SU-DHL-6 (cell line): ENCODE results near the gene THY1.
A peak's percentile ranks its signal among the peaks of the same experiment; 100 is the strongest.

Experiments used
- H2AFZ ChIP-seq: fragments of 200-600 bp; sonication (generic); 2 replicates; pipeline ENCODE4 v1.6.1; 2014; ENCODE audit warnings: low read depth, mild to moderate bottlenecking, moderate library complexity, mixed read lengths, antibody characterized with exemption, low read length; ENCODE audit not compliant: severe bottlenecking
- H3F3A ChIP-seq: fragments of 200-600 bp; shearing (Covaris generic); 2 replicates; pipeline ENCODE4 v1.6.0; 2016; ENCODE audit warnings: antibody characterized with exemption, mild to moderate bottlenecking; ENCODE audit not compliant: insufficient read depth
- H3K27ac ChIP-seq: fragments of 200-600 bp; sonication (generic); 2 replicates; pipeline ENCODE4 v1.5.1; 2016; ENCODE audit warnings: low read depth, mild to moderate bottlenecking, low read length, moderate library complexity, mixed read lengths
- H3K27me3 ChIP-seq: fragments of 200-600 bp; sonication (generic), shearing (Covaris generic); 2 replicates; pipeline ENCODE4 v1.6.0; 2014; ENCODE audit warnings: mild to moderate bottlenecking, low read length
- H3K36me3 ChIP-seq: fragments of 200-600 bp; sonication (generic); 2 replicates; pipeline ENCODE4 v1.6.1; 2014; ENCODE audit warnings: mild to moderate bottlenecking, low read length, mixed read lengths
- H3K4me2 ChIP-seq: fragments of 300-600, 200-600 bp; shearing (Covaris generic), sonication (generic); 2 replicates; pipeline ENCODE4 v1.6.0; 2014; ENCODE audit warnings: low read length, low read depth, mild to moderate bottlenecking; ENCODE audit not compliant: poor library complexity, severe bottlenecking
- H3K4me3 ChIP-seq: fragments of 200-600 bp; sonication (generic); 2 replicates; pipeline ENCODE4 v1.5.1; 2014; ENCODE audit warnings: antibody characterized with exemption, low read length, mild to moderate bottlenecking, mixed read lengths; ENCODE audit not compliant: insufficient read depth, poor library complexity, severe bottlenecking
- H3K79me2 ChIP-seq: fragments of 200-600 bp; sonication (generic); 2 replicates; pipeline ENCODE4 v1.6.1; 2014; ENCODE audit warnings: mild to moderate bottlenecking, low read length, moderate library complexity; ENCODE audit not compliant: insufficient read depth
- H3K9ac ChIP-seq: fragments of 200-600 bp; sonication (generic); 2 replicates; pipeline ENCODE4 v1.7.0; 2014; ENCODE audit warnings: mild to moderate bottlenecking, low read length
- H3K9me2 ChIP-seq: fragments of 200-600 bp; sonication (generic); replicated peaks from 2 replicates; pipeline ENCODE4 v1.6.1; 2014; ENCODE audit warnings: low read length; ENCODE audit not compliant: insufficient read depth
- H3K9me3 ChIP-seq: fragments of 200-600 bp; sonication (generic); 2 replicates; pipeline ENCODE4 v1.6.1; 2014; ENCODE audit warnings: low read length, mixed read lengths; ENCODE audit not compliant: insufficient read depth
- H4K20me1 ChIP-seq: fragments of 200-600 bp; sonication (generic); 2 replicates; pipeline ENCODE4 v1.6.1; 2014; ENCODE audit warnings: low read depth, mild to moderate bottlenecking, antibody characterized with exemption, low read length, moderate library complexity, mixed read lengths
- CTCF ChIP-seq: fragments of 200-600 bp; sonication (generic); IDR thresholded peaks from one replicate; pipeline ENCODE4 v1.5.1; 2017; ENCODE audit warnings: antibody characterized with exemption, mild to moderate bottlenecking, low read length, moderate library complexity; ENCODE audit not compliant: insufficient read depth, poor library complexity, severe bottlenecking
- EZH2phosphoT487 ChIP-seq: fragments of 200-600 bp; sonication (generic), shearing (Covaris generic); conservative IDR thresholded peaks from 2 replicates; pipeline ENCODE4 v1.6.1; 2018; ENCODE audit warnings: mild to moderate bottlenecking, antibody characterized with exemption, low read length, moderate library complexity, mixed read lengths

The THY1 gene

GRCh38 chr11:119374632-119375336, 48.2 kb downstream of the THY1 start:
- Histone ChIP-seq H3K9me3 (no peaks in the 10 kb centered on the region), H3K27me3 (no peaks in the 10 kb centered on the region), H3K27ac (no peak overlapping the region), H3K79me2 (no peaks in the 10 kb centered on the region), H3K9me2 (no peaks in the 10 kb centered on the region), H3K4me2 (no peak overlapping the region), H2AFZ (no peak overlapping the region), H3K4me3 (no peak overlapping the region), H3F3A (no peaks in the 10 kb centered on the region), H3K36me3 (no peaks in the 10 kb centered on the region), H4K20me1 (no peaks in the 10 kb centered on the region), H3K9ac (no peak overlapping the region)
- TF ChIP-seq EZH2phosphoT487 (no peak), CTCF (no peak)

GRCh38 chr11:119373921-119374631, 48.9 kb downstream of the THY1 start:
- TF ChIP-seq CTCF, result peak; percentile 73
- TF ChIP-seq EZH2phosphoT487, result no peak
- Histone ChIP-seq H3K9me3 (no peaks in the 10 kb centered on the region), H2AFZ (no peak overlapping the region), H3K27me3 (no peaks in the 10 kb centered on the region), H4K20me1 (no peaks in the 10 kb centered on the region), H3K4me2 (no peak overlapping the region), H3K27ac (no peak overlapping the region), H3K9ac (no peak overlapping the region), H3K4me3 (no peak overlapping the region), H3K79me2 (no peaks in the 10 kb centered on the region), H3K36me3 (no peaks in the 10 kb centered on the region), H3K9me2 (no peaks in the 10 kb centered on the region), H3F3A (no peaks in the 10 kb centered on the region)

DNA sequence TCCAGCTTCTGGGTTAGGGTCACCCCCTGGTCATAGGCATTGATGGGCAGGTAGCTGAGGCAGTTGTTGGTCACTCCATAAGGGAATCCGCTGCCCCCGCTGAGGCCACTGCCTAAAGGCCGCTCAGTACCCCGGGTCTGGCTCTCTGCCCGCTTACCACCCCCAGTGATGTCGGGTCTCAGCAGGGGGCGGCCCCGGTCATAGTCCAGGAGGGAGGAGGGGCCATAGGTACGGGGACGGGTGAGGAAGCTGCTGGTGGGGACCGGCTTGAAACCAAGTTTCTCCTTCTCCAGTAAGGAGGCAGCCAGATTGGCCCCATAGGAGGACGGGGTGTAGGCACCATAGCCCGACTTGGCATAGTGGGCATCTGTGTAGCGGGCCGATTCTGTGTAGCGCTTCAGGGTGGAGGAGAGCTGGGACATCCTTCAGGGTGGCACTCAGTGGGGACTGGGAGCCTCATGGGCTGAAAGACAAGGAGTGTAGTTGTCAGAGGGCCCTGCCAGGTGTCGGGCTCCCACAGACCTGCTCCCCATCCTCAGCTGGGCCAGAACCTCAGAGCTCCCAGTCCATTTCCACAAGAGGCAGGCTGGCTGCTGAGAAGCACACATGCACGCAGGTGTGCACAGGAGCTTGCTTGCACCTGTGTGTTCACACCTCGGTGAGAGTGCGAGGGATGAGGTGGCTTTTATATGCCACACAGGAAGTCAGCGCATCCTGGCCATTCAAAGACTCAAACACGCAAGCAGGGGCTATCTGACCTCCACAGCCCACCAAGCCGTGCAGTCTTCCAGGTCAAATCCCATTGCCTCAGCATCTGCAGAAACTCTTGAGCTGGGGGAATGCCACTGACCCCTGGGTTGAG, 49.7 kb downstream of the THY1 start:
- H3K36me3 ChIP-seq, result no peaks in the 10 kb centered on the region
- no peak overlapping the region for H3K9ac ChIP-seq
- TF ChIP-seq EZH2phosphoT487 (no peak), CTCF (no peak)
- H3K27me3 ChIP-seq, result no peaks in the 10 kb centered on the region
- H3K4me3 ChIP-seq, result no peak overlapping the region
- no peaks in the 10 kb centered on the region for H3F3A ChIP-seq
- H3K9me2 ChIP-seq, result no peaks in the 10 kb centered on the region
- H3K9me3 ChIP-seq, result no peaks in the 10 kb centered on the region
- no peak overlapping the region for H2AFZ ChIP-seq
- no peaks in the 10 kb centered on the region for H4K20me1 ChIP-seq
- H3K79me2 ChIP-seq, result no peaks in the 10 kb centered on the region
- no peak overlapping the region for H3K4me2 ChIP-seq
- no peak overlapping the region for H3K27ac ChIP-seq
